Body of pancreas (tissue), 4 donors: ENCODE measurements around the gene SYNJ2. TPM values are rescaled to one million over a fixed set of nuclear protein-coding genes. Genes with fewer than 3 reads are reported as not detected.

Experiments used
- ATAC-seq: fragments of 150-250 bp; one replicate; pipeline ENCODE4 v1.9.1; 2016
- DNase-seq, 4 donors: peaks; one replicate each; pipeline ENCODE4 v3.0.0-alpha.2; 2019
- H3K27ac ChIP-seq, 4 donors: fragments of 200-600 bp; sonication (generic); 1 replicate in 3 of 4; 2 replicates in 1 of 4; pipeline versions ENCODE4 v1.5.1 to v1.6.1; 2016 to 2019; ENCODE audit warnings: mild to moderate bottlenecking in 1 of 4, mixed read lengths in 1 of 4, moderate library complexity in 1 of 4
- H3K27me3 ChIP-seq, 2 donors: fragments of 200-600 bp; sonication (generic); one replicate each; pipeline ENCODE4 v1.6.0; 2016; ENCODE audit warnings: mild to moderate bottlenecking in 1 of 2
- H3K36me3 ChIP-seq, 2 donors: fragments of 200-600 bp; sonication (generic); replicated peaks in 1 of 2; 2 replicates each; pipeline ENCODE4 v1.5.1; 2016; ENCODE audit warnings: low read depth in 2 of 2; ENCODE audit not compliant: insufficient read depth in 1 of 2
- H3K4me1 ChIP-seq: fragments of 200-600 bp; sonication (generic); one replicate; pipeline ENCODE4 v1.6.0; 2016
- H3K4me3 ChIP-seq, 2 donors: fragments of 200-600 bp; sonication (generic); 1 replicate in 1 of 2; 2 replicates in 1 of 2; pipeline ENCODE4 v1.5.1; 2016 to 2019
- H3K9me3 ChIP-seq, 3 donors: fragments of 200-600 bp; sonication (generic); 1 replicate in 2 of 3; 2 replicates in 1 of 3; pipeline ENCODE4 v1.5.1; 2016
- CTCF ChIP-seq, 7 experiments: fragments of 450-650 bp in 4 of 7; fragments of 200-600 bp in 3 of 7; sonication (generic) in 3 of 7; IDR thresholded peaks; one replicate each; pipeline ENCODE4 v1.5.1; 2016 to 2019; ENCODE audit warnings: antibody characterized with exemption in 7 of 7
- POLR2A ChIP-seq, 3 donors: fragments of 450-650 bp; IDR thresholded peaks; one replicate each; pipeline ENCODE4 v1.6.1; 2016; ENCODE audit warnings: antibody characterized with exemption in 3 of 3, mild to moderate bottlenecking in 2 of 3
- WGBS, 2 donors: methylation state at CpG; one replicate each; pipeline ENCODE4 v1.1.5; 2017; 5-methylcytosine and 5-hydroxymethylcytosine counted together
- intact Hi-C: fragments of 100-400 bp; cut with DNase I; formaldehyde crosslinking; loops from one replicate; pipeline ENCODE4 v1.15.1; 2023
- total RNA-seq, 2 donors: library from RNA; depleted of rRNA; stranded (reverse); fragments of >200 nt; gene quantifications; one replicate each; pipeline ENCODE4 v1.1.0, GENCODE V29; 2016

SYNJ2 gene
- total RNA-seq, 2 donors from 2014 or later = 12.2 to 14.8 TPM

DNA sequence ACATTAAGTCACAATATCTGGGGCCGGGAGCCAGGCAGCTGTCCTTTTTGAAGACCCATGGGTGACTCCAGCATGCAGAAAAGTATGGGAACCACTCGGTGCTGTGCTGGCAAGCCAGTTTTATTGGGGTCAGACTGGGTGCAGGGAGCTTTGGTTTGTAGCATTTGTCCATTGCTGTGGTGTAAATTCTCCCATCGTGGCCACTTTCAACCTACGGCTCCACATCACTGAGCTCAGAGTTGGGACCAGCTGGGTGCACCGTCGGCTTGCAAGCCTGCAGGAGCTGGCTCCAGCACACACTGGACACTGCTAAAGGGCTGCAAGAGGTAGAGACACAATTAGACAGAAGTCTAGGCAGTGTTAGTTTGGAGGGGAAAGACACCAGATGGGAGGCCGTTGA is 66.9 kb downstream of the SYNJ2 start:
- Histone ChIP-seq H3K27ac (no peak overlapping the region), H3K9me3 (no peaks in the 10 kb centered on the region), H3K4me3 (no peak overlapping the region), H3K27me3 (no peaks in the 10 kb centered on the region), H3K4me1 (no peaks in the 10 kb centered on the region), H3K36me3 (peaks cover 0 to 4% of the 10 kb centered on the region in 2 donors)
- DNase-seq (no peak), ATAC-seq (no peak)
- intact Hi-C loops = no loop called here
- no peak for TF ChIP-seq POLR2A (IDR thresholded peaks at IDR 0.05)
- TF ChIP-seq CTCF (IDR thresholded peaks at IDR 0.05) = no peak
- 94% methylated on average over 4 to 7 of the region's 7 CpGs for WGBS, 2 donors

- Histone ChIP-seq H3K4me1 (no peaks in the 10 kb centered on the region), H3K27ac (no peak overlapping the region), H3K9me3 (no peaks in the 10 kb centered on the region), H3K27me3 (no peaks in the 10 kb centered on the region), H3K4me3 (no peak overlapping the region), H3K36me3 (peaks cover 0 to 4% of the 10 kb centered on the region in 2 donors)
- WGBS, 2 donors = 86 to 88% methylated on average over 9 to 17 of the region's 17 CpGs
- ATAC-seq = no peak
- intact Hi-C loops = no loop called here
- TF ChIP-seq CTCF (IDR thresholded peaks at IDR 0.05) (no peak), POLR2A (IDR thresholded peaks at IDR 0.05) (no peak)
- no peak for DNase-seq
Measured at GRCh38 chr6:158049055-158050028, 67.7 kb downstream of the SYNJ2 start.

DNA sequence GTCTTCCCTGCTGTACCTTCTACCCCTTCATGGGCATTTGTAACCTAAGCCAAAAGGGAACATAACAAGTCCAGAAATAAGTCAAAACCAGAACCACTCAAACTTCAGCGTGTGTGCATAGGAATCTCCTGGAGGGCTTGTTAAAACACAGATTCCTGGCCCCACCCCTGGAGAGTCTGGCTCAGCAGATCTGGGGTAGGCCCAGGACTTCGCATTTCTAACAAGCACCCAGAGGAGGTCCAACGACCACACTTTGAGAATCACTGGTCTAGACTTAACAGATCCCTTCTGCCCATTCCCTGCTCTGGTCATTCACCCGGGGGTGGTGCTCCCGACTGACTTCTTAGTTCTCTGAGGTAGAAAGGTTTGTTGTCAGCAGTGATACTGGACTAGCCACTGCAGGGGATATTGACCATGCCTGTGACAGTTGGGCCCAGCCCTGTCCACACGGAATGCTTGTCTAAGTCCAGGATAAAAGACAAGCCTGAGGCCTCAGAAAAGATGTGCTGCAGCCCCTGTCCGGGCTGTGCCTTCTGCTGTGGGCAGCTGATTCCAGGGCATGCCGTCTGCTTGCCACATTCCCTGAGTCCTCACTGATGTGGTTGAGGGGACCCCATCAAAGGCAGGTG is 68.6 kb downstream of the SYNJ2 start:
- TF ChIP-seq POLR2A (IDR thresholded peaks at IDR 0.05) (no peak), CTCF (IDR thresholded peaks at IDR 0.05) (no peak)
- intact Hi-C loops = no loop called here
- Histone ChIP-seq H3K36me3 (peaks cover 0 to 5% of the 10 kb centered on the region in 2 donors), H3K27me3 (no peaks in the 10 kb centered on the region), H3K4me3 (no peak overlapping the region), H3K27ac (no peak overlapping the region), H3K4me1 (no peaks in the 10 kb centered on the region), H3K9me3 (no peaks in the 10 kb centered on the region)
- DNase-seq (no peak), ATAC-seq (no peak)
- 84 to 90% methylated on average over 7 to 8 of the region's 8 CpGs for WGBS, 2 donors

- DNase-seq (no peak), ATAC-seq (no peak)
- TF ChIP-seq CTCF (IDR thresholded peaks at IDR 0.05) (no peak), POLR2A (IDR thresholded peaks at IDR 0.05) (no peak)
- no peak overlapping the region for H3K27ac ChIP-seq
- no peaks in the 10 kb centered on the region for H3K9me3 ChIP-seq
- peaks cover 0 to 5% of the 10 kb centered on the region in 2 donors for H3K36me3 ChIP-seq
- no peaks in the 10 kb centered on the region for H3K4me1 ChIP-seq
- no peaks in the 10 kb centered on the region for H3K27me3 ChIP-seq
- 91 to 100% methylated on average over 3 to 4 of the region's 4 CpGs for WGBS, 2 donors
- no peak overlapping the region for H3K4me3 ChIP-seq
- intact Hi-C loops = no loop called here
Measured at GRCh38 chr6:158050955-158051354, 69.3 kb downstream of the SYNJ2 start.
